Measurements from ENCODE around the gene IFNA10. TPM values are rescaled to one million over a fixed set of nuclear protein-coding genes. Genes with fewer than 3 reads are reported as not detected.
"Not testable (repeated sequence)": the region's sequence is repeated elsewhere in the genome, so short reads cannot be mapped to it uniquely, and the experiment has no call there.

Gene IFNA10
- total RNA-seq, 2 experiments from 2014 or later = not detected

- ATAC-seq (ENCODE audit: poor library complexity) (no peak), DNase-seq (no peak)
- Mint-ChIP-seq H3K9me3 (no peaks in the 10 kb centered on the region), H3K36me3 (ENCODE audit: low read depth) (no peaks in the 10 kb centered on the region), H3K4me1 (ENCODE audit: low read depth) (no peaks in the 10 kb centered on the region), H3K4me3 (no peak overlapping the region), H3K27me3 (peaks cover 6% of the 10 kb centered on the region), H3K27ac (no peak overlapping the region)
- Histone ChIP-seq H3K27ac (ENCODE audit: low read depth in 1 of 2, low read length in 2 of 2) (no peak overlapping the region), H3K9me3 (ENCODE audit: control insufficient read depth in 1 of 2, insufficient read depth in 1 of 2, low read length in 2 of 2) (no peaks in the 10 kb centered on the region), H3K4me3 (ENCODE audit: low read length) (no peak overlapping the region), H3K4me1 (ENCODE audit: insufficient read depth, low read length) (no peaks in the 10 kb centered on the region), H3K27me3 (ENCODE audit: control insufficient read depth in 1 of 2, insufficient read depth in 2 of 2, low read length in 2 of 2) (no peaks in the 10 kb centered on the region), H3K36me3 (ENCODE audit: insufficient read depth, low read length) (no peaks in the 10 kb centered on the region)
- TF ChIP-seq CTCF (IDR thresholded peaks at IDR 0.05) = no peak
- intact Hi-C loops (cut with DNase I, micrococcal nuclease) = no loop called here
- ChIA-PET CTCF (no interaction called here), POLR2A (no interaction called here)
Observed at GRCh38 chr9:21171351-21171750, 35.6 kb downstream of the IFNA10 start.

GRCh38 chr9:21166560-21166959 is 40.4 kb downstream of the IFNA10 start, which contains the start of gene IFNA21:
IFNA21 (minus strand) TSS chr9:21166660; CDS start chr9:21166612, 48 bp downstream.
- intact Hi-C loops (cut with DNase I, micrococcal nuclease) = loop anchor here in 1 of 2 experiments (2.0 kb wide), 1 partner anchor 74 kb away; the partner anchor contains the start of gene IFNA14
- H3K36me3 Mint-ChIP-seq (ENCODE audit: low read depth); H3K4me3 Mint-ChIP-seq; H3K4me1 ChIP-seq (ENCODE audit: insufficient read depth, low read length); H3K27me3 ChIP-seq (ENCODE audit: control insufficient read depth in 1 of 2, insufficient read depth in 2 of 2, low read length in 2 of 2); H3K27ac Mint-ChIP-seq; H3K9me3 ChIP-seq (ENCODE audit: control insufficient read depth in 1 of 2, insufficient read depth in 1 of 2, low read length in 2 of 2); H3K27me3 Mint-ChIP-seq; DNase-seq; H3K27ac ChIP-seq (ENCODE audit: low read depth in 1 of 2, low read length in 2 of 2); ATAC-seq (ENCODE audit: poor library complexity); POLR2A ChIA-PET; H3K4me3 ChIP-seq (ENCODE audit: low read length); H3K36me3 ChIP-seq (ENCODE audit: insufficient read depth, low read length); H3K9me3 Mint-ChIP-seq: not testable (repeated sequence)
- peaks cover 19% of the 10 kb centered on the region for H3K4me1 Mint-ChIP-seq (ENCODE audit: low read depth)
- CTCF ChIA-PET = interaction anchor here (0.6 kb wide), 1 partner anchor 29 kb away, joined by 3 read pairs; no protein-coding TSS in a partner anchor

- DNase-seq = no peak
- CTCF ChIA-PET = no interaction called here
- H3K4me3 Mint-ChIP-seq = no peak overlapping the region
- POLR2A ChIA-PET = no interaction called here
- Histone ChIP-seq H3K27ac (ENCODE audit: low read depth in 1 of 2, low read length in 2 of 2) (no peak overlapping the region), H3K9me3 (ENCODE audit: control insufficient read depth in 1 of 2, insufficient read depth in 1 of 2, low read length in 2 of 2) (no peaks in the 10 kb centered on the region), H3K36me3 (ENCODE audit: insufficient read depth, low read length) (no peaks in the 10 kb centered on the region), H3K4me1 (ENCODE audit: insufficient read depth, low read length) (no peaks in the 10 kb centered on the region), H3K4me3 (ENCODE audit: low read length) (no peak overlapping the region), H3K27me3 (ENCODE audit: control insufficient read depth in 1 of 2, insufficient read depth in 2 of 2, low read length in 2 of 2) (no peaks in the 10 kb centered on the region)
- intact Hi-C loops (cut with DNase I, micrococcal nuclease) = no loop called here
- no peaks in the 10 kb centered on the region for H3K9me3 Mint-ChIP-seq
- H3K4me1 Mint-ChIP-seq (ENCODE audit: low read depth) = peaks cover 29% of the 10 kb centered on the region
- no peaks in the 10 kb centered on the region for H3K36me3 Mint-ChIP-seq (ENCODE audit: low read depth)
- no peak for TF ChIP-seq CTCF (IDR thresholded peaks at IDR 0.05)
- H3K27me3 Mint-ChIP-seq = peaks cover 6% of the 10 kb centered on the region
- no peak for ATAC-seq (ENCODE audit: poor library complexity)
- H3K27ac Mint-ChIP-seq = no peak overlapping the region
Observed at GRCh38 chr9:21165516-21165915, 41.4 kb downstream of the IFNA10 start.

GRCh38 chr9:21160178-21160577 is 46.8 kb downstream of the IFNA10 start:
- no peaks in the 10 kb centered on the region for H3K27me3 Mint-ChIP-seq
- TF ChIP-seq CTCF (IDR thresholded peaks at IDR 0.05) = no peak
- H3K36me3 Mint-ChIP-seq (ENCODE audit: low read depth) = no peaks in the 10 kb centered on the region
- peaks cover 45% of the 10 kb centered on the region for H3K4me1 Mint-ChIP-seq (ENCODE audit: low read depth)
- H3K9me3 Mint-ChIP-seq = no peaks in the 10 kb centered on the region
- Histone ChIP-seq H3K4me3 (ENCODE audit: low read length) (no peak overlapping the region), H3K36me3 (ENCODE audit: insufficient read depth, low read length) (no peaks in the 10 kb centered on the region), H3K27me3 (ENCODE audit: control insufficient read depth in 1 of 2, insufficient read depth in 2 of 2, low read length in 2 of 2) (no peaks in the 10 kb centered on the region), H3K4me1 (ENCODE audit: insufficient read depth, low read length) (no peaks in the 10 kb centered on the region), H3K27ac (ENCODE audit: low read depth in 1 of 2, low read length in 2 of 2) (no peak overlapping the region), H3K9me3 (ENCODE audit: control insufficient read depth in 1 of 2, insufficient read depth in 1 of 2, low read length in 2 of 2) (no peaks in the 10 kb centered on the region)
- peak overlapping the region; percentile 50 for H3K4me3 Mint-ChIP-seq
- no peak overlapping the region for H3K27ac Mint-ChIP-seq
- intact Hi-C loops (cut with DNase I, micrococcal nuclease) = no loop called here
- ChIA-PET POLR2A (no interaction called here), CTCF (no interaction called here)
- ATAC-seq (ENCODE audit: poor library complexity) = no peak
- DNase-seq = peak in 6 of 14 experiments; percentile 5 to 81 (median 38)

Data from CD4-positive, alpha-beta T cell (primary cell).